HepG2 (cell line): ENCODE data around the gene DPYSL3. TPM values are rescaled to one million over a fixed set of nuclear protein-coding genes. Genes with fewer than 3 reads are reported as not detected.

ENCODE experiments used
- ATAC-seq: fragments of 200-7000 bp; cut with Tn5 transposase; 3 replicates; pipeline ENCODE4 v1.9.1; 2020; ENCODE audit warnings: mild to moderate bottlenecking, moderate library complexity
- BruUV-seq: library from RNA; stranded (reverse); fragments of 400-500 nt; replicated peaks from 2 replicates; lab custom pipeline; 2021; lab: Mats Ljungman, UMichigan
- CTCF ChIA-PET: fragments of 300-600 bp; formaldehyde crosslinking; extraction: SDS; loops from one replicate; lab custom pipeline; 2021; ENCODE audit warnings: low total read pairs, inconsistent platforms, low intra/inter-chr PET ratio; lab: Yijun Ruan, JAX
- POLR2A ChIA-PET: fragments of 350-600 bp; sonication (Branson Sonifier 250); formaldehyde crosslinking; loops from one replicate; lab custom pipeline; 2020; ENCODE audit warnings: antibody characterized with exemption, inconsistent platforms; lab: Yijun Ruan, JAX
- DNase-seq: peaks from one replicate; pipeline ENCODE4 v3.0.0-alpha.2; 2015; ENCODE audit warnings: low spot score
- FAIRE-seq: peaks from 3 replicates; lab custom pipeline; 2011; peaks lifted over from hg19 to GRCh38; lab: Jason Lieb, UNC
- H2AFZ ChIP-seq: one replicate; pipeline ENCODE4 v1.6.1; 2011; ENCODE audit warnings: low read length, inconsistent platforms
- H3K27ac ChIP-seq: fragments of 300-600 bp; 3 replicates; pipeline ENCODE4 v1.8.0; 2011; ENCODE audit warnings: mixed run types, mild to moderate bottlenecking, mixed read lengths, low read length, inconsistent platforms; ENCODE audit not compliant: insufficient read depth; ENCODE audit errors: extremely low read length
- H3K27me3 ChIP-seq, 2 experiments: fragments of 200-600 bp in 1 of 2; 2 replicates in 1 of 2; 3 replicates in 1 of 2; pipeline versions ENCODE4 v1.6.0 to v1.8.0; 2011; ENCODE audit warnings: low read length in 2 of 2, mild to moderate bottlenecking in 2 of 2, moderate library complexity in 2 of 2, inconsistent platforms in 1 of 2; ENCODE audit not compliant: insufficient read depth in 2 of 2, control insufficient read depth in 1 of 2
- H3K36me3 ChIP-seq, 2 experiments: fragments of 200-600 bp in 1 of 2; replicated peaks in 1 of 2; 2 replicates in 1 of 2; 3 replicates in 1 of 2; pipeline versions ENCODE4 v1.5.1 to v1.8.0; 2011; ENCODE audit warnings: low read length in 2 of 2, inconsistent platforms in 1 of 2; ENCODE audit not compliant: insufficient read depth in 2 of 2, control insufficient read depth in 1 of 2
- H3K4me1 ChIP-seq: 2 replicates; pipeline ENCODE4 v1.5.1; 2012; ENCODE audit warnings: low read length, inconsistent platforms; ENCODE audit not compliant: insufficient read depth
- H3K4me2 ChIP-seq: 2 replicates; pipeline ENCODE4 v1.6.0; 2011; ENCODE audit warnings: low read depth, low read length, inconsistent platforms
- H3K4me3 ChIP-seq, 3 experiments: fragments of 200-600 bp in 1 of 3; sonication (generic), shearing (Covaris generic) in 1 of 3; replicated peaks in 1 of 3; 2 replicates each; pipeline ENCODE4 v1.5.1; 2011 to 2016; ENCODE audit warnings: low read length in 3 of 3, inconsistent platforms in 2 of 3, low read depth in 2 of 3, mild to moderate bottlenecking in 2 of 3, control low read depth in 1 of 3, mixed read lengths in 1 of 3; ENCODE audit not compliant: insufficient read depth in 1 of 3
- H3K79me2 ChIP-seq: one replicate; pipeline ENCODE4 v1.6.1; 2011; ENCODE audit warnings: low read length, inconsistent platforms; ENCODE audit not compliant: insufficient read depth
- H3K9ac ChIP-seq: 2 replicates; pipeline ENCODE4 v1.6.0; 2011; ENCODE audit warnings: mild to moderate bottlenecking, low read depth, low read length, inconsistent platforms; ENCODE audit not compliant: insufficient read depth
- H3K9me3 ChIP-seq: 2 replicates; pipeline ENCODE4 v1.5.1; 2012; ENCODE audit warnings: mild to moderate bottlenecking, low read length
- H4K20me1 ChIP-seq: 2 replicates; pipeline ENCODE4 v1.6.0; 2011; ENCODE audit warnings: inconsistent platforms, mild to moderate bottlenecking, low read length, moderate library complexity; ENCODE audit not compliant: insufficient read depth
- KAT2B ChIP-seq: fragments of 150-350 bp; IDR thresholded peaks from 2 replicates; pipeline ENCODE4 v1.6.1; 2014; ENCODE audit warnings: low read depth, low read length, borderline replicate concordance
- MLXIP ChIP-seq: sonication (generic); formaldehyde crosslinking; IDR thresholded peaks from 2 replicates; pipeline ENCODE4 v1.9.0; 2021; ENCODE audit warnings: missing genetic modification reagents, borderline replicate concordance
- PHB2 ChIP-seq: fragments of 450-650 bp; IDR thresholded peaks from 2 replicates; pipeline ENCODE4 v1.6.1; 2018; ENCODE audit not compliant: partially characterized antibody
- SCMH1 ChIP-seq: sonication (generic); formaldehyde crosslinking; IDR thresholded peaks from 2 replicates; pipeline ENCODE4 v1.9.0; 2021; ENCODE audit warnings: missing genetic modification reagents, mild to moderate bottlenecking, borderline replicate concordance
- TAF1 ChIP-seq: sonication (generic); formaldehyde crosslinking; IDR thresholded peaks from 2 replicates; pipeline ENCODE4 v1.4.0; 2020; ENCODE audit warnings: missing genetic modification reagents
- ZNF292 ChIP-seq: sonication (generic); formaldehyde crosslinking; IDR thresholded peaks from 2 replicates; pipeline ENCODE4 v1.8.1; 2022; ENCODE audit warnings: mild to moderate bottlenecking, low read depth, missing genetic modification reagents, borderline replicate concordance
- ZNF343 ChIP-seq: sonication (generic); formaldehyde crosslinking; IDR thresholded peaks from 2 replicates; pipeline ENCODE4 v1.4.0; 2020; ENCODE audit warnings: mild to moderate bottlenecking, missing genetic modification reagents
- WGBS: methylation state at CpG from one replicate; pipeline ENCODE4 v1.1.6; 2017; ENCODE audit warnings: low lambda C conversion rate; 5-methylcytosine and 5-hydroxymethylcytosine counted together
- in situ Hi-C: cut with HindIII; loops from 2 replicates; pipeline ENCODE4 v1.10.0; 2017; ENCODE audit warnings: low pct_unique_long_range_greater_than_20kb; ENCODE audit not compliant: extremely low pct_ligation_motif_present
- intact Hi-C: fragments of 100-400 bp; cut with micrococcal nuclease; formaldehyde crosslinking; loops from one replicate; pipeline ENCODE4 v1.10.0; 2022; ENCODE audit not compliant: unreplicated experiment
- polyA plus RNA-seq, 8 experiments: library from polyadenylated mRNA; depleted of rRNA in 3 of 8; stranded (reverse) in 7 of 8; unstranded in 1 of 8; fragments of >200 nt; fragmentation: Illumina TruSeq in 4 of 8; extraction: Trizol in 4 of 8; gene quantifications; 2 replicates each; pipeline versions ENCODE4 v1.2.1 to v1.2.3, GENCODE V29; 2011 to 2016; ENCODE audit warnings: low read depth in 4 of 8, missing spikeins in 1 of 8, mixed read lengths in 1 of 8; ENCODE audit not compliant: insufficient read depth in 1 of 8
- total RNA-seq, 5 experiments: library from RNA; depleted of rRNA; stranded (reverse); fragments of >200 nt; fragmentation: Illumina TruSeq; extraction: Trizol; gene quantifications; 2 replicates each; pipeline ENCODE4 v1.2.3, GENCODE V29; 2016; ENCODE audit warnings: low read depth in 1 of 5

DPYSL3 gene
- total and polyA plus RNA-seq, 2 of the 13 experiments (the other 11 are each of a cell fraction or from before 2014, with no cell fraction given): 0.08 to 0.15 TPM

- Histone ChIP-seq H3K27ac (no peak overlapping the region), H3K4me2 (no peak overlapping the region), H3K27me3 (no peaks in the 10 kb centered on the region), H3K9me3 (no peaks in the 10 kb centered on the region), H3K79me2 (no peaks in the 10 kb centered on the region), H3K9ac (no peak overlapping the region), H4K20me1 (no peaks in the 10 kb centered on the region), H3K36me3 (no peaks in the 10 kb centered on the region), H2AFZ (no peak overlapping the region), H3K4me3 (no peak overlapping the region), H3K4me1 (no peaks in the 10 kb centered on the region)
- no TSS peak for BruUV-seq
- CTCF ChIA-PET: no interaction called here
- TF ChIP-seq SCMH1: no peak
- no peak for TF ChIP-seq ZNF292 (CRISPR knock-in tag)
- TF ChIP-seq KAT2B: no peak
- no peak for TF ChIP-seq MLXIP (CRISPR knock-in tag)
- TF ChIP-seq PHB2: no peak
- no peak for TF ChIP-seq ZNF343 (CRISPR knock-in tag)
- no peak for TF ChIP-seq TAF1 (CRISPR knock-in tag)
- ATAC-seq (no peak), FAIRE-seq (no peak), DNase-seq (no peak)
- WGBS: 0% methylated on average over 1 of the region's 1 CpG
- intact Hi-C loops (no loop called here), in situ Hi-C loops (no loop called here)
- POLR2A ChIA-PET: no interaction called here
These were observed 150.8 kb downstream of the DPYSL3 start for GRCh38 chr5:147359101-147359500.
